T-cell (primary cell): ENCODE results near the gene TBC1D14. TPM values are rescaled to one million over a fixed set of nuclear protein-coding genes. Genes with fewer than 3 reads are reported as not detected.

Experiments used
- ATAC-seq, 4 experiments: fragments of 200-7000 bp in 3 of 4; fragments of 150-1000 bp in 1 of 4; cut with Tn5 transposase; replicated peaks in 1 of 4; 1 replicate in 3 of 4; 2 replicates in 1 of 4; pipeline ENCODE4 v1.10.0; 2021; ENCODE audit warnings: moderate library complexity in 3 of 4, mild to moderate bottlenecking in 2 of 4, moderate number of reproducible peaks in 1 of 4
- CTCF ChIA-PET, 2 donors: fragments of 300-600 bp; sonication (Branson Sonifier 250); formaldehyde crosslinking; loops; one replicate each; lab custom pipeline; 2022; ENCODE audit warnings: antibody characterized with exemption in 2 of 2; lab: Charles Lee
- POLR2A ChIA-PET, 2 donors: fragments of 300-600 bp; sonication (Branson Sonifier 250); formaldehyde crosslinking; loops; one replicate each; lab custom pipeline; 2022; ENCODE audit warnings: antibody characterized with exemption in 2 of 2; lab: Charles Lee
- DNase-seq, 35 experiments: peaks; one replicate each; pipeline versions ENCODE4 v3.0.0 to v3.0.0-alpha.2; 2013 to 2023
- H3K27ac ChIP-seq: one replicate; pipeline ENCODE4 v1.5.1; 2013; ENCODE audit warnings: low read length
- H3K27me3 ChIP-seq, 2 experiments: replicated peaks in 1 of 2; 1 replicate in 1 of 2; 2 replicates in 1 of 2; pipeline versions ENCODE4 v1.6.1 to v1.7.0; 2013; ENCODE audit warnings: low read length in 1 of 2, mixed read lengths in 1 of 2; ENCODE audit not compliant: control insufficient read depth in 2 of 2, insufficient read depth in 2 of 2; ENCODE audit errors: extremely low read depth in 1 of 2
- H3K36me3 ChIP-seq, 2 donors: 1 replicate in 1 of 2; 2 replicates in 1 of 2; pipeline versions ENCODE4 v1.6.1 to v1.7.0; 2013; ENCODE audit warnings: low read length in 1 of 2; ENCODE audit not compliant: control insufficient read depth in 2 of 2, insufficient read depth in 1 of 2; ENCODE audit errors: extremely low read depth in 1 of 2
- H3K4me1 ChIP-seq, 2 experiments: 1 replicate in 1 of 2; 2 replicates in 1 of 2; pipeline versions ENCODE4 v1.6.1 to v1.7.0; 2013; ENCODE audit warnings: low read length in 2 of 2, mixed read lengths in 1 of 2; ENCODE audit not compliant: insufficient read depth in 2 of 2, control insufficient read depth in 1 of 2; ENCODE audit errors: extremely low read depth in 1 of 2
- H3K4me3 ChIP-seq, 2 donors: 1 replicate in 1 of 2; 2 replicates in 1 of 2; pipeline versions ENCODE4 v1.5.1 to v1.7.0; 2013; ENCODE audit warnings: mild to moderate bottlenecking in 2 of 2, low read length in 1 of 2, moderate library complexity in 1 of 2; ENCODE audit not compliant: control insufficient read depth in 1 of 2; ENCODE audit errors: extremely low read depth in 1 of 2
- H3K9me3 ChIP-seq: 2 replicates; pipeline ENCODE4 v1.7.0; 2013
- H3K27ac Mint-ChIP-seq, 2 donors: one replicate each; pipeline ENCODE4 v1.8.0; 2020 to 2021; ENCODE audit warnings: mild to moderate bottlenecking in 2 of 2, mixed read lengths in 2 of 2
- H3K27me3 Mint-ChIP-seq, 2 donors: one replicate each; pipeline ENCODE4 v1.8.0; 2021 to 2022; ENCODE audit warnings: mixed read lengths in 2 of 2
- H3K36me3 Mint-ChIP-seq: one replicate; pipeline ENCODE4 v1.8.0; 2021; ENCODE audit warnings: mixed read lengths
- H3K4me1 Mint-ChIP-seq, 3 donors: one replicate each; pipeline ENCODE4 v1.8.0; 2020 to 2022; ENCODE audit warnings: mixed read lengths in 3 of 3, mild to moderate bottlenecking in 1 of 3
- H3K4me3 Mint-ChIP-seq, 3 donors: one replicate each; pipeline ENCODE4 v1.8.0; 2020 to 2022; ENCODE audit warnings: mild to moderate bottlenecking in 3 of 3, mixed read lengths in 3 of 3, moderate library complexity in 3 of 3
- H3K9me3 Mint-ChIP-seq, 3 donors: one replicate each; pipeline ENCODE4 v1.8.0; 2020 to 2022; ENCODE audit warnings: mixed read lengths in 3 of 3
- WGBS: methylation state at CpG from one replicate; pipeline ENCODE4 v1.1.5; 2013; ENCODE audit warnings: missing lambda C conversion rate; ENCODE audit not compliant: insufficient coverage; 5-methylcytosine and 5-hydroxymethylcytosine counted together
- total RNA-seq, 35 experiments: library from RNA in 6 of 35; stranded (reverse) in 6 of 35; fragments of 120-200 nt in 1 of 35; gene quantifications; one replicate each; pipeline versions ENCODE4 v1.2.1 to v1.2.4 and lab custom pipeline; 2013 to 2026

Gene TBC1D14
- total RNA-seq, 5 donors from 2014 or later (not counting 1 experiment from before 2014, with no cell fraction given) = 44.2 to 73.8 (median 62.3) TPM

DNA sequence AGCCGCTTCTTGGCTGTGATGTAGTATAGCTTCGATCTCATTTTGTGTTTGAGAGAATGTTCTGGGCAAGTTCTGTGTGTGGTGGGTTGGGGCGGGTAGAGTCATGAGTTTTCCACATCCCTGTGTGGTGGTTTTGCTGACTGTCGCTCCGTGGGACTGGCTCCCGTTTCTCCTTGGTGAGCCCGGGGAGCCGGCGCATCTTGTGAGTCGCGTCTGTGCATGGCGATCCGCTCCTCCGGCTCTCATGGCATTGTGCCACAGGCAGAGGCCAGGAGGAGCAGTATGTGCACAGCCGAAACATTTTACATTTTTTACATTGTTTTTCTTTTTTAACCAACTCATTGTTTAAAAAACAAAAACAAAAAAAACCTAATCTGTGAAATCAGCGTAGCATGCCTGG, 27.7 kb upstream of the TBC1D14 start:
- ATAC-seq (no peak), DNase-seq (no peak)
- no peak overlapping the region for H3K27ac ChIP-seq
- CTCF ChIA-PET = no interaction called here
- H3K27me3 ChIP-seq = no peaks in the 10 kb centered on the region
- no peak overlapping the region for H3K27ac Mint-ChIP-seq
- no peaks in the 10 kb centered on the region for H3K27me3 Mint-ChIP-seq
- H3K36me3 ChIP-seq = peaks cover 12 to 59% of the 10 kb centered on the region in 2 donors
- POLR2A ChIA-PET = no interaction called here
- no peaks in the 10 kb centered on the region for H3K4me1 Mint-ChIP-seq
- H3K4me3 Mint-ChIP-seq = no peak overlapping the region
- H3K9me3 Mint-ChIP-seq = no peaks in the 10 kb centered on the region
- H3K4me1 ChIP-seq = peaks cover 0 to 3% of the 10 kb centered on the region in 2 experiments
- H3K36me3 Mint-ChIP-seq = peaks cover 46% of the 10 kb centered on the region
- 96% methylated on average over 14 of the region's 16 CpGs for WGBS
- no peaks in the 10 kb centered on the region for H3K9me3 ChIP-seq
- H3K4me3 ChIP-seq = no peak overlapping the region

DNA sequence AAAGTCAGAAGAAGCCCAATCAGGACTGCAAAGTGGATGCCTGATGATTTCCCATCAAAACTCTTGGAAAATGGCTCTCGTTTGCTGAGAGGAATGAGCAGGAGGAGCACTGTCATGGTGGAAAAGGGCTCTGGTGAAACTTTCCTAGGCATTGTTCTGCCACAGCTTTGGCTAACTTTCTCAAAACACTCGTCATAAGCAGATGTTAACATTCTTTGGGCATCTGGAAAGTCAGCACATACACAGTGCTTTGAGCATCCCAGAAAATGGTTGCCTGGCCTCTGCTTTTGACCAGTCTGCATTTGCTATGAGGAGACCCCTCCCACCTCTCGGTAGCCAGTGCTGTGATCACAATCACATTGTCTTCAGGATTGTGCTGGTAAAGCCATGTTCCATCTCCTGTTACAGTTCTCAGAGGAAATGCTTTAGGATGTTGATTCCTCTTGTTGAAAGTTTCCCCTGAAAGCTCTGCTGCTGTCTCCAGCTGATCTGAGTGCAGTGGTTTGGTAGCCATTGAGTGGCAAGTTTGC, 25.2 kb upstream of the TBC1D14 start:
- Mint-ChIP-seq H3K27me3 (no peaks in the 10 kb centered on the region), H3K4me1 (no peaks in the 10 kb centered on the region), H3K36me3 (peaks cover 30% of the 10 kb centered on the region), H3K9me3 (no peaks in the 10 kb centered on the region), H3K27ac (peak overlapping the region in 1 of 2 donors; percentile 17), H3K4me3 (no peak overlapping the region)
- no peak for ATAC-seq
- H3K4me1 ChIP-seq = peaks cover 0 to 3% of the 10 kb centered on the region in 2 experiments
- WGBS = 100% methylated on average over 2 of the region's 3 CpGs
- no peak overlapping the region for H3K27ac ChIP-seq
- ChIA-PET CTCF (interaction anchor here in 1 of 2 donors (2.0 kb wide), 1 partner anchor 10 kb away, joined by 8 read pairs; no protein-coding TSS in a partner anchor), POLR2A (interaction anchor here in 1 of 2 donors (0.5 kb wide), 1 partner anchor 78 kb away, joined by 5 read pairs; no protein-coding TSS in a partner anchor)
- peaks cover 3 to 37% of the 10 kb centered on the region in 2 donors for H3K36me3 ChIP-seq
- no peaks in the 10 kb centered on the region for H3K27me3 ChIP-seq
- no peak overlapping the region for H3K4me3 ChIP-seq
- H3K9me3 ChIP-seq = no peaks in the 10 kb centered on the region
- no peak for DNase-seq

DNA sequence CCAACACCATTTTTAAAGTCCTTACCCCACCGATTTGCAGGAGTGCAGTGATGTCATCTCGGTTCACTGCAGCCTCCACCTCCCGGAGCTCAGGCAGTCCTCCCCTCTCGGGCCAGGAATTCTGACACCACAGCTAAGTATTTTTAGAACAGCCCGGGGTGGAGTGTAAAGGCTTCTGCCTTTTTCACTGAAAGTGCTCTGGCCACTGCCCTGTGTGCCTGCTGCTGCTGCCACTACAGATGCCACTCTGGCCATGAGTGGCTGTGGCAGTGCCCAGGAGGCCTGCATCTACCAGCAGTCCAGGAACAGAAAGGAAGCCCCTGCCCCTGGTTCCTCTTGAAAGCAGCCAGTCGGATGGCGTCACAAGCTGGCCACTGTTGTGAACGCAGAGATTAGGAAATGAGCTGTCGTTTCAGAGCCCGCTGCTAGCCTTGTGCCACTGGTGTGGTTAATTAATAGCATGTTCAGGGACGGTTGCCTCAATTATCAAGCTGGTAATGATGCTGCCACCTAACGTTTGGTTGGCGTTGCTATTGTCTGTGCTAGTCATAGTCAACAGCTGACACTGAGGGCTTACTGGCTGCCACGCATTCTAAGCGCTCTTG, 23.6 kb upstream of the TBC1D14 start:
- ATAC-seq (peak in 3 of 4 experiments; percentile 46 to 61 (median 56)), DNase-seq (peak in 5 of 35 experiments; percentile 4 to 52 (median 17))
- Mint-ChIP-seq H3K4me1 (peaks cover 0 to 9% (median 2%) of the 10 kb centered on the region in 3 donors), H3K4me3 (no peak overlapping the region), H3K36me3 (peaks cover 21% of the 10 kb centered on the region), H3K9me3 (peaks cover 0 to 4% (median 0%) of the 10 kb centered on the region in 3 donors), H3K27ac (peak overlapping the region in 1 of 2 donors; percentile 39), H3K27me3 (no peaks in the 10 kb centered on the region)
- Histone ChIP-seq H3K27me3 (no peaks in the 10 kb centered on the region), H3K9me3 (no peaks in the 10 kb centered on the region), H3K36me3 (peaks cover 0 to 24% of the 10 kb centered on the region in 2 donors), H3K27ac (no peak overlapping the region), H3K4me1 (peaks cover 0 to 9% of the 10 kb centered on the region in 2 experiments), H3K4me3 (no peak overlapping the region)
- CTCF ChIA-PET = interaction anchor here (1.6 to 2.0 kb wide), 2 partner anchors 12 to 13 kb away, joined by 5 to 6 read pairs; no protein-coding TSS in a partner anchor
- POLR2A ChIA-PET = no interaction called here
- WGBS = 77% methylated on average over 14 of the region's 15 CpGs

DNA sequence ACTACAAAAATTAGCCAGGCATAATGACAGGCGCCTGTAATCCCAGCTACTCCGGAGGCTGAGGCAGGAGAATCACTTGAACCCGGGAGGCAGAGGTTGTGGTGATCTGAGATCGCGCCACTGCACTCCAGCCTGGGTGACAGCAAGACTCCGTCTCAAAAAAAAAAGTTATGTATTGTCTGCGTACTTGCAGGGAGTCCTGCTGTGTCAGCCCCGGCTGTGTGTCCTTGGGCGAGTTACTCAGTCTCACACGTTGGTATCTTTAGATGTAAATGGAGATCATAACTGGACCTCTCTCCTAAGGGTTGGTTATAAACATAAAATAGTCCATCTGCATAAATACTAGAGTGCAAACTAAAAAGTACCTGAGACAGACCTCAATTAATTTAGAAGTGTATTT, 22.7 kb upstream of the TBC1D14 start:
- ChIA-PET CTCF (interaction anchor here (1.0 to 2.0 kb wide), 3 partner anchors 13 to 17 kb away, joined by 3 to 6 read pairs (median 5); no protein-coding TSS in a partner anchor), POLR2A (interaction anchor here in 1 of 2 donors (0.5 kb wide), 1 partner anchor 179 kb away, joined by 3 read pairs; no protein-coding TSS in a partner anchor)

DNA sequence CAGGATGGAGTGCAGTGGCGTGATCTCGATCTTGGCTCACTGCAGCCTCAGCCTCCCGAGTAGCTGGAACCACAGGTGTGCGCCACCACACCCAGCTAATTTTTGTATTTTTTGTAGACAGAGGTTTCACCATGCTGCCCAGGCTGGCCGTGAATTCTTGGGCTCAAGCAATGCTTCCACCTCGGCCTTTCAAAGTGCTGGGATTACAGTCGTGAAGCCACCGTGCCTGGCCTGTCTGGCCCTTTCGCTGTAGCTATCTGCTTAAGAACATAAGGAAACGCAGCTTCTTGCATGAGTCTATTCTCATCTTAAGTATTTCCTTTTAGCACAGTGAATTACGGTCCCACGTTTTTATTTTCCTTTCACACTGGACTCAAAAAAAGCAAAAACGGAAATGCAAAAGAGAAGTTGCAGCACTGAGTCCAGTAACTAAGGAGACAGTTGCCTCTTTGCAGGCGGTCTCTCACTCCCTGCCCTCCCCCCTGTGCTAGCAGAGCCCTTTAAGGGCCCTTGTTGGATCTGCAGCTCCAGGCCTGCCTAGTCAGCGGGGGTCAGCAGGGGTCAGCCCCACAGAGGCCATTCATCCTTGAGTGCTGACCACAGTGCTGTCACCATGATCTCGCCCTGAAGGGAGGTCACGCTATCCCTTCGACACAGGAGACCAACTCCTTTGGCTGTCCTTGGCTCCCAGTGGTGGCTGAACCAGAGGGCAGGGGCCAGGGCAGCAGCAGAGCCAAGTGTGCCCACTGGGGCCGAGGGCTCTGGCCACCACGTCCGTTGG, 21.8 kb upstream of the TBC1D14 start:
- WGBS = 73% methylated on average over 15 of the region's 21 CpGs
- H3K27ac ChIP-seq = no peak overlapping the region
- no peak overlapping the region for H3K4me3 ChIP-seq
- ATAC-seq = no peak
- DNase-seq = no peak
- Mint-ChIP-seq H3K27ac (no peak overlapping the region), H3K4me1 (peaks cover 15 to 25% (median 17%) of the 10 kb centered on the region in 3 donors), H3K4me3 (no peak overlapping the region), H3K36me3 (peaks cover 4% of the 10 kb centered on the region), H3K27me3 (no peaks in the 10 kb centered on the region), H3K9me3 (peaks cover 0 to 4% (median 0%) of the 10 kb centered on the region in 3 donors)
- H3K9me3 ChIP-seq = no peaks in the 10 kb centered on the region
- H3K27me3 ChIP-seq = no peaks in the 10 kb centered on the region
- peaks cover 9 to 26% of the 10 kb centered on the region in 2 experiments for H3K4me1 ChIP-seq
- peaks cover 0 to 10% of the 10 kb centered on the region in 2 donors for H3K36me3 ChIP-seq
- ChIA-PET CTCF (interaction anchor here (1.0 to 1.6 kb wide), 2 partner anchors 14 to 17 kb away, joined by 3 to 5 read pairs; no protein-coding TSS in a partner anchor), POLR2A (interaction anchor here in 1 of 2 donors (0.7 kb wide), 1 partner anchor 19 kb away, joined by 3 read pairs; no protein-coding TSS in a partner anchor)

More for the DNA sequence above, 22.7 kb upstream of the TBC1D14 start:
- Mint-ChIP-seq H3K4me3 (no peak overlapping the region), H3K9me3 (peaks cover 0 to 4% (median 0%) of the 10 kb centered on the region in 3 donors), H3K27me3 (no peaks in the 10 kb centered on the region), H3K4me1 (peaks cover 6 to 16% (median 8%) of the 10 kb centered on the region in 3 donors), H3K36me3 (peaks cover 13% of the 10 kb centered on the region), H3K27ac (no peak overlapping the region)
- 93% methylated on average over 8 of the region's 10 CpGs for WGBS
- no peak for ATAC-seq
- H3K36me3 ChIP-seq = peaks cover 0 to 16% of the 10 kb centered on the region in 2 donors
- no peak for DNase-seq
- H3K4me3 ChIP-seq = no peak overlapping the region
- no peaks in the 10 kb centered on the region for H3K27me3 ChIP-seq
- peaks cover 4 to 18% of the 10 kb centered on the region in 2 experiments for H3K4me1 ChIP-seq
- no peak overlapping the region for H3K27ac ChIP-seq
- H3K9me3 ChIP-seq = no peaks in the 10 kb centered on the region
